ENCODE data around the gene ST14. TPM values are rescaled to one million over a fixed set of nuclear protein-coding genes. Genes with fewer than 3 reads are reported as not detected.

ST14 gene
- polyA plus RNA-seq, 1 experiment = not detected

GRCh38 chr11:130133716-130134115, 25.9 kb upstream of the ST14 start:
- DNase-seq (ENCODE audit: low read depth) = no peak
- ChIA-PET CTCF (interaction anchor here (0.6 to 6.5 kb wide), 7 partner anchors 12 to 212 kb away, joined by 3 to 100 read pairs (median 7); no protein-coding TSS in a partner anchor), POLR2A (no interaction called here)
- Histone ChIP-seq H3K27me3 (ENCODE audit: control insufficient read depth, insufficient read depth, low read length) (no peaks in the 10 kb centered on the region), H3K4me3 (ENCODE audit: low read depth, low read length) (no peak overlapping the region), H3K36me3 (ENCODE audit: control insufficient read depth, insufficient read depth, low read length) (peaks cover 23% of the 10 kb centered on the region)
- no peak for TF ChIP-seq CTCF (IDR thresholded peaks at IDR 0.05; ENCODE audit: insufficient read depth, low read depth, low read length)

- no peaks in the 10 kb centered on the region for H3K27me3 ChIP-seq (ENCODE audit: control insufficient read depth, insufficient read depth, low read length)
- DNase-seq (ENCODE audit: low read depth) = no peak
- POLR2A ChIA-PET = no interaction called here
- no peak overlapping the region for H3K4me3 ChIP-seq (ENCODE audit: low read depth, low read length)
- peaks cover 17% of the 10 kb centered on the region for H3K36me3 ChIP-seq (ENCODE audit: control insufficient read depth, insufficient read depth, low read length)
- CTCF ChIA-PET = interaction anchor here (0.7 to 2.5 kb wide), 5 partner anchors 10 to 213 kb away, joined by 4 to 18 read pairs (median 4); no protein-coding TSS in a partner anchor
- no peak for TF ChIP-seq CTCF (IDR thresholded peaks at IDR 0.05; ENCODE audit: insufficient read depth, low read depth, low read length)
These were observed 23.5 kb upstream of the ST14 start for GRCh38 chr11:130136107-130136506.

GRCh38 chr11:130137999-130138398, 21.6 kb upstream of the ST14 start:
- no peak overlapping the region for H3K4me3 ChIP-seq (ENCODE audit: low read depth, low read length)
- ChIA-PET CTCF (interaction anchor here (0.8 kb wide), 1 partner anchor 8 kb away, joined by 3 read pairs; no protein-coding TSS in a partner anchor), POLR2A (no interaction called here)
- TF ChIP-seq CTCF (IDR thresholded peaks at IDR 0.05; ENCODE audit: insufficient read depth, low read depth, low read length) = no peak
- H3K36me3 ChIP-seq (ENCODE audit: control insufficient read depth, insufficient read depth, low read length) = peaks cover 22% of the 10 kb centered on the region
- no peak for DNase-seq (ENCODE audit: low read depth)
- H3K27me3 ChIP-seq (ENCODE audit: control insufficient read depth, insufficient read depth, low read length) = no peaks in the 10 kb centered on the region

GRCh38 chr11:130139401-130139800, 20.2 kb upstream of the ST14 start:
- POLR2A ChIA-PET = no interaction called here
- CTCF ChIA-PET = interaction anchor here (1.3 kb wide), 1 partner anchor 9 kb away, joined by 3 read pairs; no protein-coding TSS in a partner anchor
- Histone ChIP-seq H3K27me3 (ENCODE audit: control insufficient read depth, insufficient read depth, low read length) (no peaks in the 10 kb centered on the region), H3K4me3 (ENCODE audit: low read depth, low read length) (no peak overlapping the region), H3K36me3 (ENCODE audit: control insufficient read depth, insufficient read depth, low read length) (peaks cover 24% of the 10 kb centered on the region)
- no peak for DNase-seq (ENCODE audit: low read depth)
- no peak for TF ChIP-seq CTCF (IDR thresholded peaks at IDR 0.05; ENCODE audit: insufficient read depth, low read depth, low read length)

- Histone ChIP-seq H3K36me3 (ENCODE audit: control insufficient read depth, insufficient read depth, low read length) (peaks cover 23% of the 10 kb centered on the region), H3K27me3 (ENCODE audit: control insufficient read depth, insufficient read depth, low read length) (no peaks in the 10 kb centered on the region), H3K4me3 (ENCODE audit: low read depth, low read length) (no peak overlapping the region)
- TF ChIP-seq CTCF (IDR thresholded peaks at IDR 0.05; ENCODE audit: insufficient read depth, low read depth, low read length) = no peak
- ChIA-PET CTCF (interaction anchor here (2.4 kb wide), 1 partner anchor 10 kb away, joined by 7 read pairs; no protein-coding TSS in a partner anchor), POLR2A (no interaction called here)
- no peak for DNase-seq (ENCODE audit: low read depth)
These were observed 17.8 kb upstream of the ST14 start for GRCh38 chr11:130141561-130142341.

All from BJ (cell line).